ENCODE data around the gene ARL14.

DNA sequence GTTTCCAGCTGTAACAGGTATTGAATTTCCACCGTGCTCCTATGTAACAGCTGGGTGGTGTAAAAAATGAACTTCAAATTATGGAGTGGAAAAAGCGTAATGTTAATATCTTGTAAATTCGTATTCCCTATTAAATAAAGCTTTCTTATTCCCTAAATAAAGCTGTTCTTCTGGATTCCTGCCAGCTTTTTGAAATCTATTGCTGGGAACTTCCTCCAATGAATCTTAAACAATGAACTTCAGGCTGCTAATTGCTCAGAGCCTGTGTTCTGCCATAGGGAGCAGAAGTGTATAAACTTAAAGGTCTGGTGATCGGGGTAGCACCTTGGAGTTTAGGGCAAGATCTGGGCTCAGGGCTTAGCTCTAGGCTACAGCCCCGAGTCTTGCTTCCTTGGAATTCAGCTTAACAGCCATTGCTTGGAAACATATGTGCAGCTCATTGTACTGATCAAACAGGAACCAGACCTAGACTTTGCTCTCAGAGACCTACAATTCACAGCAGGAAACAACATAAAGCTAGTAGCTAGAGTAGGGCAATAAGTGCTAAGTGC, 1.4 kb downstream of the ARL14 start:
- TF ChIP-seq, protein P1, sequence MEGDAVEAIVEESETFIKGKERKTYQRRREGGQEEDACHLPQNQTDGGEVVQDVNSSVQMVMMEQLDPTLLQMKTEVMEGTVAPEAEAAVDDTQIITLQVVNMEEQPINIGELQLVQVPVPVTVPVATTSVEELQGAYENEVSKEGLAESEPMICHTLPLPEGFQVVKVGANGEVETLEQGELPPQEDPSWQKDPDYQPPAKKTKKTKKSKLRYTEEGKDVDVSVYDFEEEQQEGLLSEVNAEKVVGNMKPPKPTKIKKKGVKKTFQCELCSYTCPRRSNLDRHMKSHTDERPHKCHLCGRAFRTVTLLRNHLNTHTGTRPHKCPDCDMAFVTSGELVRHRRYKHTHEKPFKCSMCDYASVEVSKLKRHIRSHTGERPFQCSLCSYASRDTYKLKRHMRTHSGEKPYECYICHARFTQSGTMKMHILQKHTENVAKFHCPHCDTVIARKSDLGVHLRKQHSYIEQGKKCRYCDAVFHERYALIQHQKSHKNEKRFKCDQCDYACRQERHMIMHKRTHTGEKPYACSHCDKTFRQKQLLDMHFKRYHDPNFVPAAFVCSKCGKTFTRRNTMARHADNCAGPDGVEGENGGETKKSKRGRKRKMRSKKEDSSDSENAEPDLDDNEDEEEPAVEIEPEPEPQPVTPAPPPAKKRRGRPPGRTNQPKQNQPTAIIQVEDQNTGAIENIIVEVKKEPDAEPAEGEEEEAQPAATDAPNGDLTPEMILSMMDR (conservative IDR thresholded peaks at IDR 0.05), result no peak
- TF ChIP-seq EZH2 (IDR thresholded peaks at IDR 0.05; ENCODE audit: low read depth), result no peak

Data from PC-9 (cell line).